GM19468 (cell line): ENCODE data around the gene FOXB1.

Experiments
- ATAC-seq: cut with Tn5 transposase; IDR thresholded peaks from one replicate; pipeline ENCODE4 v1.9.1; 2021; ENCODE audit warnings: mild to moderate bottlenecking, moderate library complexity, moderate number of reproducible peaks; ENCODE audit not compliant: unreplicated experiment; ENCODE audit errors: extremely low read depth

FOXB1 gene

DNA sequence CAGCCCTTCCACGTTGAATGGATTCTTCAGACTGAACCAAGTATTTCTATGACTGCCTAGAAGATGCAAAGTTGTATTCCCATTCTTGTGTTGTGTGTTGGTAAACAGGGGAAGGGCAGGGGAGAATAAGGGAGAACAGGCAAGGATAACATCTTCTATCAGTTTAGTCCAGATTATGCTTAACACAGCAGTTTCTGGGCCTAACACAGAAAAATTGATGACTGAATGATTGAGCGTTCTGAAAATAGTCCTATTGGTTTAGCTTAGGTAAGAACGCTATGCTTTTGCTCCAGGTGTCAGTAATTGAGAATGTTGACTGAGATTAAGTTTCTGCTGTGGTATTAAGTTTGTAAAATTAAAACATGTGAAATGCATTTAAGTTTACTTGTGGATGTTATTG is 8.6 kb downstream of the FOXB1 start:
- ATAC-seq, result no peak

- no peak for ATAC-seq
These were observed 13.7 kb downstream of the FOXB1 start for GRCh38 chr15:60017538-60018520.

DNA sequence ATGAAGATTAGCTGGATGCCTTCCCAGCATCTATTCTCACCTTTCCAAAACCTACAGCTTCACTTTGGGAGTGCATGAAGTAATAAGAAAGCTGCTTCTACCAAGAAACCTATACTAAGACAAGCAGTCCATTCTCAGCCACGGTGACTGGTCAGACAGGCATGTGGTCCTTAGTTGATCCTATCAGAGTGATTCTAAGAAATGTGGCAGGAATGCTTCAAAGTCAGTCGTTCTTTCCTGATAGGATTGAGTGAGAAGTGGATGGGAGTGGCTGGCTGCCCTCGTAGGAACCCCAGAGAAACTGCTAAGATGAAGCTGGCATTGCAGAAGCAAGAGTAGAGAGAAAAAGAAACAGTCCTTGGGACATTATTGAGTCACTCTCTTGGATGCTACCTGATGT is 16.6 kb downstream of the FOXB1 start:
- ATAC-seq, result no peak

DNA sequence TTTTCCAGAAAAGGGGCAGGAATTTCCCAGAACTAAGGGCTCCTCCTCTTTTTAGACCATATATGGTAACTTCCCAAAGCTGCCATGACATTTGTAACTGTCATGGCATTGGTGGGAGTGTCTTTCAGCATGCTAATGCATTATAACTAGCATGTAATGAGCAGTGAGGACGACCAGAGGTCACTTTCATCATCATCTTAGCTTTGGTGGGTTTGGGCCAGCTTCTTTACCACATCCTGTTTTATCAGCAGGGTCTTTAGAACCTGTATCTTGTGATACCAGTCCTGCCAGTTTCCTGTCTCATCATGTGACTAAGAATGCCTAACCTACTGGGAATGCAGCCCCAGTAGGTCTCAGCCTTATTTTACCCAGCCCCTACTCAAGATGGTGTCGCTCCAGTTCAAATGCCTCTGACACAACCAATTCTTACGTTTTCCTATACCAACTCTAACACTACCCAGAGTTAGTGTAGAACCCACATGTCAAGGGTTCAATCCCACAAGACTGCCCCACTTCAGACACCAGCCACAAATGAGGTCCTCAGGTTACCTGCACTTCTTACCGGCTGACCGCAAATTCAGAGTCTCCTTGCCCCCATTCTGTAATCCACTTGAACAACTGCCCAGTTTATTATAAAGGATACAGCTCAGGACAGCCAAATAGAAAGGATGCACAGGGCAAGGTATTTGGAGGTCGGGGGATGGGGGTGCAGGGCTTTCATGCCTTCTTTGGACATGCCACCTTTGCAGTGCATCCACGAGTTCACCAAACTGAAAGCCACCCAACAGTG is 17.7 kb downstream of the FOXB1 start:
- ATAC-seq, result no peak

- ATAC-seq, result no peak
These were observed 18.2 kb downstream of the FOXB1 start for GRCh38 chr15:60022379-60022741.

DNA sequence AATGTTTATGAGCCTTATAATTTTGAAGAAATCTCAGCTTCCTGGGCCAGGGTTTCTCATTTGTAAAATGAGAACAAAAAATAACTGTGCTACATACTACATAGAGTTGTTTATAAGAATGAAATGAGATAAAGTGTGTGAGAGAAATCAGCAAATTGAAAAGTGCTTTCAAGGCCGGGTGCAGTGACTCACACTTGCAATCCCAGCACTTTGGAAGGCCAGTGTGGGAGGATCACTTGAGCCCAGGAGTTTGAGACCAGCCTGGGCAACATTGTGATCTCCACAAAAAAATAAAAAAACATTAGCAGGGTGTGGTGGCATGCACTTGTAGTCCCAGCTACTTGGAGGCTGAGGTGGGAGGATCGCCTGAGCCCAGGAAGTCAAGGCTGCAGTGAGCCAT is 22.4 kb downstream of the FOXB1 start:
- no peak for ATAC-seq

GRCh38 chr15:60035344-60035743 is 31.2 kb downstream of the FOXB1 start:
- no peak for ATAC-seq

GRCh38 chr15:60039316-60039715 is 35.2 kb downstream of the FOXB1 start:
- no peak for ATAC-seq

DNA sequence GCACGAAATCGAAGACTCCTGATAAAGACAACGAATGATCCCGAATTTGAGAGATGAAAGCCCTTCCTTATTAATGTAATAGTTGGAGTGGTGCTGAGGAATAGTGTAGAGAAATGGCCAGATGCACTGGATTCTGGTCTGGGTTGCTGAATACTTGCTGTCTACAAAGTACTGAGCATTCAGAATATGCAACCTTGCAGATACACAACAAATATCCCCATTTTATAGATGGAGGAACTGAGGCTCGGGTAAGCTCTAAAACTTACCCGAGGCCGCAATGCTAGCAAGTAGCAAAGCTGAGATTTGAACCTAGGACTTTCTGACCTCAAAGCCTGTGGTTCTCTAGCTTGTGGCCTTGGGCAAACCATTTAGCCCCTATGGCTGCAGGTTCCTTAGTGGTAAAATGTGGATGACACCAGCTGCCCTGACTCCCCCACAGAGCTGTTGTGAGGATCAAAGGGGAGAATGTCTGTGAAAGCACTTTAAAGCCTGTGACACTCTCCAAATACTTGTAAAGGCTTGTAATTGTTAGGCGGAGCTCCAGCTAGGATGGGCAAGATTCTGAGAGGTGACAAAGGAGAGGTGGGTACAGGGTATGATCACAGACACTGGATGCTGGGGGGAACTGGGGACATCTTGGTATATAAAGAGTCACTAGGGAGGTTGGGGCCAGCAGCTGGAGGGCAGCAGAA is 39.8 kb downstream of the FOXB1 start:
- ATAC-seq, result no peak

DNA sequence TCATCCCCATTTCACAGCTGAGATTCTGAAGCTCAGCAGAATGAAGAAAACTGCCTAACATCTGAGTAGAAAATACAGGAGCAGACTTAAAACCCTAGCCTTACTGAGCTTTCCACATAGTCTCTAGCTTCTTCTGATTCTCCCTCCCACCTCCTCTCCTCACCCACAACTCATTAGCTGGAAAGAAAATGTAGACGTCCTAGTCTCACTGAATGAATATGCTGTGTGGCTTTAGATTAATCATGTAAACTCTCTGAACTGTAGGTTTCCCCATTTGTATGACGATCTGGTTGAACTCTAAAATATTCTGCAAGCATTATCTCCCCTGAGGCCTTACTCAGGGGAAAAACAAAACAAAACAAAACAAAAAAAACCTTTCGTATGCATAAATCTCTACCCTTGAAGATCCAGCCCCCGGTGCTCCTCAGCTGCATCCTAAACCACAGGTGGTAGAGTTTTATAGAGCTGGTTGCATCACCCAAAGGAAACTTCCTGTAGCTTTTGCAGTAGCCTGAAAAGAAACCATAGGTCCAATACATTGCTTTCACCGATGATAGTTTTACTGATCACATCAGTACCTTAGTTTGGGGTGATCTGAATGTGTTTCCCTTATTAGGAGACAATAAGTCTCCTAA is 40.6 kb downstream of the FOXB1 start:
- no peak for ATAC-seq

- ATAC-seq, result no peak
These were observed 43.6 kb downstream of the FOXB1 start for GRCh38 chr15:60047701-60048100.

DNA sequence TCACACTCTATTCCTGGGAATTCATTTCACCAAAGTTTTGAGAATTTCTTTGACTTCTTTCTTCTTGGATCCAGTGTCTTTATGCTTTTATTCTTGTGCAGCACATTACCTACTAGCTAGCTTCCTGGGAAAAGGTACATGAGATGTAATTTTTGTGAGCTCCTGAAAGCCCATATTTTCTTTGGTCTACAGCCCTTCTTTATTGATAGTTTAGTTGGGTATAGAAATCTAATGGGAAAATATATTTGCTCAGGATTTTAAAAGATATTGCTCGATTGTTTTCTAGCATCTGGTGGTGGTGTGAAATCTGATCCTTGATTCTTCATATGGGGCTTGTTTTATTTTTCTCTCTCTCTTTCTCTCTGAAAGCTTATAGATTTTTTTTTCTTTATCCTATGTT is 45.8 kb downstream of the FOXB1 start:
- ATAC-seq, result no peak

GRCh38 chr15:60052796-60053195 is 48.7 kb downstream of the FOXB1 start:
- ATAC-seq, result no peak

DNA sequence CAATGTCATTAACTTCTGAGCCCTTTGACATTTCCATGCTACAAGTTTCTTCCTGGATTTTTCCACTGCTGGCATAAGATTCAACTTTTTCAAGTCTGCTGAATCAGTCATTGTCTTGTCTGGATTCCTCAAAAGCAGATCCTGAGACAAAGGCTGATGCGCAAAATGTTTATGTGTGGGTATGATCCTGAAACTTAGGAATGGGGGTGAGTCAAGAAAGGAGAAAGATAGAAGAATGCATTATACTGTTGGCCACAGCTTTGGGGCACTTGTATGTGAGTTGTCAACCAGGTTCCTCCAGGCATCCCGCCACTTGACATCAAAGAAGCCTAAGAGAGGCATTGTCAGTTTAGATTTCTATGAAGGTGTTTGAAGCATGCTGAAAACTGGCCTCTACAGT is 50.4 kb downstream of the FOXB1 start:
- ATAC-seq, result no peak
